Measurements from ENCODE around the gene PHF2.

DNA sequence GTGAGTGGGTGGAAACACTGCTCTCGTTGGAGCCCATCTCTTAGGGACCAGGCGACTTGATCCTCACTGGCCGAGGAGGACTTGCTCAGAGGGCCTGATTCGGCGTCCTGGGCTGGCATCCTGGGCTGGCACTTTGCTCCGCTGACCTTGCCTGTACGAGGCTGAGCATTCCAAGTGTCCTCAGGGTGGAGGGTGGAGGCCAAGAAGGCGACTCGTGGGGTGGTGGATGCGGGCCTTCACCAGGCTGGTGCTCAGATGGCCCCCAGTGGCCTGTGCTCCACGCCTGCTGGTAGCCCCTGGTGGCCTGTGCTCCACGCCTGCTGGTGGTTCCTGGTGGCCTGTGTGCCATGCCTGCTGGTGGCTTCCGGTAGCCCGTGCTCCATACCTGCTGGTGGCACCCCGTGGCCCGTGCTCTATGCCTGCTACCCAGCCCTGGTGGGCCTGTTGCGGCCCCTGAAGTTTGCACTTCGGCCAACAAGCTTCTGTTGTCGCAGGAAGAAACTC, 42.9 kb downstream of the PHF2 start:
- TF ChIP-seq EP300 (IDR thresholded peaks at IDR 0.05) (no peak), POLR2A (IDR thresholded peaks at IDR 0.05) (no peak)

Data from sigmoid colon (tissue), 4 donors.